Measurements from ENCODE around the gene CCDC179. TPM values are rescaled to one million over a fixed set of nuclear protein-coding genes. Genes with fewer than 3 reads are reported as not detected.

CCDC179 gene
- not detected in 2 replicates for total RNA-seq

DNA sequence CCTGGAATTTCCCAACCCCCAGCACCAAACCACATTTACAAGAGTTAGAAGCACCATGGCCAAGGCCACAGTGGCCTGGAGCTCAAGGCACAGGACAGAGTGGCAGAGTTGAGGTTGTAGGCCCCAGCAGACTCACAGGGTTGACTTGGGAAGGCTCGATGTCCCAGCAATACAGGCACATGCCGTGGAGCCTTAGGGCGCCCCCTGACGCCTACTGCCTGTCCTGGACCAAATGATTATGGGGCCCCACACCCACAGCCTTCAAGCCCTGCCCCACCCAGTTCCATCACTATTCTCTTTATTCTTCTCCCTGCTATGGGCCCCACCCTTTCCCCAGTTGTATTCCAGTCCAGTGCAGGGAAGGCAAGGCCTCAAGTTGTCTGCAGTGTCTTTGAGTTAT, at the start of gene CCDC179:
CCDC179 (minus strand) TSS at position 234 of the 400 bp plus-strand sequence; CDS start at position 181, 53 bp downstream.

DNA sequence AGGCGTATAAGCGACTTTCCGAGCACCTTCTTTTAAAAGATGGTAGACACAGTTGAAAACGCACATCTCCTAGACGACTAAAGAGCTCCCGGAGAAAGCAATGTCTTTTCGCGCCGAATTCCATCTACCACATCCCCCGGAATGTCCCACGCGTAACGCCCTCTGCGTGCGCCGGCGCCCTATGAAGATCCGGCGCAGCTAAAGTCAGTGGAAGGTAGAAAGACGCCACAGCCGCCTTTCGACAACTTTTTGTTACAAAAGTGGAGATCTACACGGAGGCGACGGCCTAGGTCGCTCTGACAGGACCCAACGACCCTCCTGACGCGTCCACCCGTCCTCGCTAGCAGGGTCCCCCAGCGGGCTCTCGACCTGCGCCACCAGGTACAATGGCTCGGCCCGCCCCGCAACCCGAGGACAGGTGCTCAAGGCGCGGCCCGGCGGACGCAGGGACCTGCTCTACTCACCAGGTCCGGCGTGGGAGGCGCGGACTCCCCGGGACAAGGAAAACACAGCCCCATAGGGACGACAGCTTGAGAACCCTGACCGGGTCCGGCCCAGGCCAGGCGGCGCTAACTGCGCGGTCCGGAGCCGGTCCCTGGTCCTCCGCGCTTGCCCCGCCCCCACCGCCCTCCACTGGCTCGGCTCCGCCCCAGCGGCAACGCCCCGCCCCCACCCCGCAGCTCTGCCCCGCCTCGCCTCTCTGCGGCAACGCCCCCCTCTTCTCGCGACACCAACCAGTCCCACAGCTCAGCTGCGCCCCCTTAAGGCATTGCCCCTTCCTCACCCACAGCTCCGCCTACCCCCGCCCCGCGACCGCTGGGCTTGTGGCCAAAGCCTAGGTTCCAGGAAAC, 30.8 kb downstream of the CCDC179 start, which contains the start of gene SVIP:
SVIP (minus strand) TSS at position 571 of the 851 bp plus-strand sequence; CDS start at position 518, 53 bp downstream.

Other genes starting within 250 kb of the CCDC179 start
- gene FANCF, start 234.7 kb downstream of the CCDC179 start, total RNA-seq = 5.6 and 6.0 TPM in 2 replicates
- gene GAS2, start 193.9 kb downstream of the CCDC179 start, total RNA-seq = 1.8 TPM in 1 of 2 replicates, not detected in the other
- 1.4 and 2.9 TPM in 2 replicates for gene SVIP, start 30.7 kb downstream of the CCDC179 start, total RNA-seq

All from cardiac atrium fibroblast (primary cell).